CD4-positive, alpha-beta T cell treated with Interleukin-17A for 4 hours (primary cell): ENCODE measurements around the gene SERAC1.

ENCODE experiments used
- DNase-seq: peaks from one replicate; pipeline ENCODE4 v3.0.0-alpha.2; 2020; ENCODE audit warnings: mixed read lengths

SERAC1 gene

GRCh38 chr6:158118886-158119285 is 49.2 kb downstream of the SERAC1 start:
- no peak for DNase-seq

DNA sequence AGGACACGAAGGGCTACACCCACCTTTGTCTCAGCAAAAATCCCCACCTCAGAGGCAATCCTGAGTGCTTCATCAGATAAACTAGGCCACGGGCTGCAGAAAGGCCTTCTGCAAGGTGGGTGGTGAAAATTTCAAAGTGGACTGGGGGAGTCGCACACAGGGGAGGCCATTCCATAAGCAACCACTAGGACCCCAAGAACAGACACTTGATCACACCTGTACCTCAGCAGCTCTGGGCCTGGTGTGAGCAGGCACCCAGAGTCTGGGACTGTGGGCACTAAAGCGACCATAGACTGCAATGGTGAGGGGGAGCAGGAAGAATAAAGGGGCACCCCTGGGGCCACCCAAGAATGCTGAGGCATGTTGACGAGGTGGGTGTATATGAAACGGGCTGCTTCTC is 52.6 kb downstream of the SERAC1 start:
- DNase-seq: no peak

- no peak for DNase-seq
These were observed 53.0 kb downstream of the SERAC1 start for GRCh38 chr6:158115102-158115501.

GRCh38 chr6:158113802-158114201 is 54.3 kb downstream of the SERAC1 start:
- DNase-seq: no peak

DNA sequence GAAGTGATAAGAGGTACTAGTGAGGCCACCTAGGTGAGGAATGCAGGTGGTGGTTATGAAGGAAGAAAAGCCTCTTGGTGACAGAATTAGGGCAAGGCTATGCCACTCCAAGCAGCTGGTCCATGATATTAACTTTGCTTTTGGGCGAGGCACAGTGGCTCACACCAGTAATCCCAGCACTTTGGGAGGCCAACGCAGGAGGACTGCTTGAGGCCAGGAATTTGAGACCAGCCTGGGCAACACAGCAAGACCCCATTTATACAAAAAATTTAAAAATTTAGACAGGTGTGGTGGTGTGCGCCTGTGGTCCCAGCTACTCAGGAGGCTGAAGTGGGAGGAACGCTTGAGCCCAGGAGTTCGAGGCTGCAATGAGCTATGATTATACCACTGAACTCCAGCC is 56.1 kb downstream of the SERAC1 start:
- DNase-seq: no peak

- no peak for DNase-seq
These were observed 57.1 kb downstream of the SERAC1 start for GRCh38 chr6:158110986-158111385.

DNA sequence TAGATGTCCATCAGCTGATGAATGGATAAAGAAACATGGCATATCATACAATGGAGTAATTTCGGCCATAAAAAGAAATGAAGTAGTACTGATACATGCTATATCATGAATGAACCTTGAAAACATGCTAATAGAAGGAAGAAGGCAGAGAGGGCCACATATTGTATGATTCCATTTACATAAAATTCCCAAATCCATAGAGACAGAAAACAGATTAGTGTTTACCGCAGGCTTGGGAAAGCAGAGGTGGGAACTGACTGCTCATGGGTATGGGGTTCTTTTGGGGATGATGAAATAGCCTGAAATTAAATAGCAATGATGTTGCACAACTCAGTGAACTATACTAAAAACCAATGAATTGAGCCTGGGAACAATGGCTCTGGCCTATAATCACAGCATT is 58.3 kb downstream of the SERAC1 start:
- no peak for DNase-seq

DNA sequence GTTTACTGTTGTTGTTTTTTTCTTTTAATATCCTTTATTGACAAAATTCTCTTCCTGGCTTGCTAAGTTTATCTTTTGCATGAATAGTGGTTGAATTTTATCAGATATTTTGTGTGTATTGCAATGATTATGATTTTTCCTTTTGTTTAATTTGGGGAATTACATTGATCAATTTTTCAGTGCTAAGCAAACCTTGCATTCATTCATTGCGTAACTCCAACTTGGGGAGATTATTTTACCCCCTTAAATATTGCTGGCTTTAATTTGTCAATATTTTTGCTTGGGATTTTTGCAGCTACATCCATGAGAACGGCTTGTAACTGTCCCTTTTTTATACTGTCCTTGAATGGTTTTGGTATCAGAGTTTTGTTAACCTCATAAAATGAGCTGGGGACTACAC is 63.4 kb downstream of the SERAC1 start:
- no peak for DNase-seq

DNA sequence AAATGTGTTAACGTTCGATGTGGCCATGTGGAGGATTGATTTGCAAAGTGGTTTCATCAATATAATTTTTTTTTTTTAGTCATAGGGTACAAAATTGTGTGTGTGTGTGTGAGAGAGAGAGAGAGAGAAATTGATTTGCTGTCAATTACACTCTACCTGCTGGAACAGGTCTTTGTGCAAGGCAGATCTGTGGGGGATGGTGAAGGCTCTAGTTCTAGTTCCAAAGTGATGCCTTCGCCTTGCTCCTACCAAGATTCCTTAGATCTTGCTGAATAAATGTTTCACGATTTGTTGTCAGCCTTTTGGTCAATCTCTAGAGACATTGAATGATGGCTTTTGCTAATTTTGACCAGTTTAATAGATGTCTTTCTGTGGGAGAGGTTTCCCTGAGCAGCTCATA is 64.8 kb downstream of the SERAC1 start:
- no peak for DNase-seq

GRCh38 chr6:158095671-158096070 is 72.4 kb downstream of the SERAC1 start:
- no peak for DNase-seq

- DNase-seq: no peak
These were observed 73.0 kb downstream of the SERAC1 start for GRCh38 chr6:158095031-158095430.

- DNase-seq: no peak
These were observed 75.3 kb downstream of the SERAC1 start for GRCh38 chr6:158092806-158093205.

GRCh38 chr6:158087224-158087867 is 80.7 kb downstream of the SERAC1 start:
- no peak for DNase-seq

DNA sequence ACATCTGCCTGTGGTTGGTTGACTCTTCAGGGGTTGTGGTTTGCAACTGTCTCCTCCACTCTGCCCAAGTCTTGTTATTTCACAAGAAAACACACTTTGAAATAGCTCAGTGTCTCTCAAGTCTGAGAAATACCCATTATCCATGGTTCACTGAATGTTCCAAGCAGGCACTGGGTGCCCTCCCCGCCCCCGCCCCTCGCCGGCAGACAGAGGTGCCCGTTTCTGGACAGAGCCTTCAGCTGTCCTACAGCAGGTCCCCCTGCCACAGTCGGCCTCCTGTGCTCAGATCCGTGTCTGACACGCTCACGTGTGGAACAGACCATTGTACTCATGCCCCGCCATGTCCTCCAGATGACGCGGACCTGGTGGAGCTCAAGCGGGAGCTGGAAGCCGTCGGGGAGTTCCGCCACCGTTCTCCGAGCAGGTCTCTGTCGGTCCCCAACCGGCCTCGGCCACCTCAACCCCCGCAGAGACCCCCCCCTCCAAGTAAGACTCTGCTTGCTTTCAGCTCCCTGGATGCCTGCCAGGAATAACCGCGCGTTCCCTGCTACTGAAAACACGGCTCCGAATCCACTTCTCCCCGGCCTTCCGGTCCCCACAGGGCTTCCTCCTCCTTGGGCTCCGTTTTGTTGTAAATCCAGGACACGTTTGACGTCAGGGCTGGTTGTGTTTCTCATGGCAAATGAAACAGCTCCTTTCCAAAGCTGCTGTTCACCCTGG is 81.4 kb downstream of the SERAC1 start:
- no peak for DNase-seq

GRCh38 chr6:158086054-158086503 is 82.0 kb downstream of the SERAC1 start:
- no peak for DNase-seq

- DNase-seq: no peak
These were observed 82.6 kb downstream of the SERAC1 start for GRCh38 chr6:158085261-158086053.

- no peak for DNase-seq
These were observed 84.4 kb downstream of the SERAC1 start for GRCh38 chr6:158083455-158084325.

DNA sequence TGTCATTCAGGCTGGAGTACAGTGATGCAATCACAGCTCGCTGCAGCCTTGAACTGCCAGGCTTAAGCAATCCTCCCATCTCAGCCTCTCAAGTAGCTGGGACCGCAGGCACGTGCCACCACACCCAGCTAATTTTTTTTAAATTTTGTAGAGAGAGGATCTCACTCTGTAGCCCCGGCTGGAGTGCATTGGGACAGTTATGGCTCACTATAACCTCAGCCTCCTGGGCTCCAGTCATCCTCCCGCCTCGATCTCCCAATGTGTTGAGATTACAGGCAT is 86.5 kb downstream of the SERAC1 start:
- no peak for DNase-seq

DNA sequence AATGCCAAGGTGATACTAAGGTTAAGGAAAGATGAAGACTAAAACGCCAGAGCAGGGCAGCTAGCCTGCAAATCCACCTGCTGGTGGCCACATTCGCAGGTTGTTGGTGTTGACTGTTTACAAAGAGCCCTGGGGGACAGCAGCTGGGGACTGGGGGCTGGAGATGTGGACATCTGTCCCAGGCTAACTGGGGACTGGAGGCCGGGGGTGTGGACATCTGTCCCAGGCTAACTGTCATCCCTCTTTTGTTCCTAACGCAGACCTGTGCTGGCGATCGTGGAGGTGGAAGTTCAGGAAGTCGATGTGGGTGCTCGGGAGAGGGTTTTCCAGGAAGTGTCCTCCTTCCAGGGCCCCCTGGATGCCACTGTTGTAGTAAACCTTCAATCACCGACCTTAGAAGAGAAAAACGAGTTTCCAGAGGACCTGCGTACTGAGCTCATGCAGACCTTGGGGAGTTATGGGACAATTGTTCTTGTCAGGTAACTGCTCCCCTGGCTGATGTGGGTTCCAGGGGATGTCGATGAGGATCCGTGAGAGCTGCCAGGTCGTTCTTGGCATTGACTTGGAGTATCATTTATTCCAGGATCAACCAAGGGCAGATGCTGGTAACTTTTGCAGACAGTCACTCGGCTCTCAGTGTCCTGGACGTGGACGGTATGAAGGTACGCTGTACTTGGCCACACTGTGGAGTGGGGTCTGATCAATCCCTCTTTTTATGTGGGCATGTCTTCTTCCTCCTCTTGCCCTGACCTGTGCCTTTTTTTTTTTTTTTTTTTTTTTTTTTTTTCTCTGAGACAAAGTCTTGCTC is 87.0 kb downstream of the SERAC1 start:
- no peak for DNase-seq

- no peak for DNase-seq
These were observed 89.7 kb downstream of the SERAC1 start for GRCh38 chr6:158078320-158078719.

- no peak for DNase-seq
These were observed 90.4 kb downstream of the SERAC1 start for GRCh38 chr6:158077676-158078075.

DNA sequence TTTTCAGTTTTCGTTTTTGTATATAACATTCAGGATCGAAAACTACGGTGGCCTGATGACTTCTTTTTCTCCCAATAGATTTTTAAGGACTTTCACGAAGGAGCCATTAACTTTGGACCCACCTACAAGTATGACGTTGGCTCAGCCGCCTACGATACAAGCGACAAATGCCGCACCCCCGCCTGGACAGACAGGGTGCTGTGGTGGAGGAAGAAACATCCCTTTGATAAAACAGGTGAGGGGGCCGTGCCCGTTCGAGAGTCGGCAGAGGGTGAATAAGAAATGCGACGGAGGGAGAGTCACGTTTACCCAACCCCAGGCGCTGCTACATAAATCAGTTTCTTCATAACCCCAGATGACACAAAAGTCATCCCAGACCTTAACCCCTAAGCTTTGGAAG is 91.5 kb downstream of the SERAC1 start:
- DNase-seq: no peak
